Measurements from ENCODE around the gene FAM20A.
"Not testable (repeated sequence)": the region's sequence is repeated elsewhere in the genome, so short reads cannot be mapped to it uniquely, and the experiment has no call there.

The FAM20A gene

GRCh38 chr17:68592682-68593641, 8.2 kb downstream of the FAM20A start:
- no peak for DNase-seq (ENCODE audit: extremely low read depth in 1 of 2, low read depth in 1 of 2)

GRCh38 chr17:68592009-68592408, 9.2 kb downstream of the FAM20A start:
- no peak for DNase-seq (ENCODE audit: extremely low read depth in 1 of 2, low read depth in 1 of 2)

DNA sequence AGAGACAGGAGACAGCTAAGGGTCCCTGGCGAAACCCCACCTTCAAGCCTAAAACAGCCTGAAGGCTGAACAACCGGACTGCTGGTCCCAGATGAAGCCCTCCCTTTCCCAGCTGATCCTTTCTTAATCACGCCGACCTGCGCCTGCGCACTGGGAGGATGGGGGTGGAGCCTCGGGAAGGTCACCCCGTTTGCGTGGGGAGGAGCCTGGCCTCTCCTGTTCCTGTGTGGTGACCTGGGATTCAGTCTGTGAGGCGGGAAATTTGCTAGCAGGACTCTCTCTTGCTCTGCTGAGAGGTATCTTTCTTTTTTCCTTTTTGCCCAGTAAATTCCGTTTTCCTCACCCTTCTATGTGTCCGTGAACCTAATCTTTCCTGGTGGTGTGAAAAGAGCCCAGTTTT, 9.6 kb downstream of the FAM20A start:
- DNase-seq (ENCODE audit: extremely low read depth in 1 of 2, low read depth in 1 of 2) = no peak

GRCh38 chr17:68589086-68589485, 12.1 kb downstream of the FAM20A start:
- DNase-seq (ENCODE audit: extremely low read depth in 1 of 2, low read depth in 1 of 2) = no peak

- DNase-seq (ENCODE audit: extremely low read depth in 1 of 2, low read depth in 1 of 2) = no peak
Measured at GRCh38 chr17:68588362-68588761, 12.8 kb downstream of the FAM20A start.

GRCh38 chr17:68587847-68588246, 13.3 kb downstream of the FAM20A start:
- DNase-seq (ENCODE audit: extremely low read depth in 1 of 2, low read depth in 1 of 2) = no peak

GRCh38 chr17:68587026-68587425, 14.1 kb downstream of the FAM20A start:
- no peak for DNase-seq (ENCODE audit: extremely low read depth in 1 of 2, low read depth in 1 of 2)

DNA sequence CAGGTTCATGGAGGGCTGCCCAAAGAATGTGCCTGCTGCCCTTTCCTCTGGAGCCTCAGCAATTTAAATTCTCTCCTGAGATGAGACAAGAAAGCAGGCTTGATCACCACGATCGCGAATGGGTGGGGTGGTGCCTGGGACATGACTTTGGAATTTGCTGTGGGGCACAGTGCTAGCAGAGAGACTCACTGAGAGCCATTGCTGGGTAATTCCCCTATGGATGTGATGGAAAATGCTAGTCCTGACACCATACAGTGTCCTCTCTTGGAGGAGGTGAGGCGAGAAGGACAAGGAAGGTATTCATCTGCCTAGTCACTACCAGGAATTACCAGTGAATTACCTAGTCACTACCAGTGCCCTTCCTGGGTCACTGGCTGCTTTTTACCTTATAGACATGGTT, 15.5 kb downstream of the FAM20A start:
- no peak for DNase-seq (ENCODE audit: extremely low read depth in 1 of 2, low read depth in 1 of 2)

DNA sequence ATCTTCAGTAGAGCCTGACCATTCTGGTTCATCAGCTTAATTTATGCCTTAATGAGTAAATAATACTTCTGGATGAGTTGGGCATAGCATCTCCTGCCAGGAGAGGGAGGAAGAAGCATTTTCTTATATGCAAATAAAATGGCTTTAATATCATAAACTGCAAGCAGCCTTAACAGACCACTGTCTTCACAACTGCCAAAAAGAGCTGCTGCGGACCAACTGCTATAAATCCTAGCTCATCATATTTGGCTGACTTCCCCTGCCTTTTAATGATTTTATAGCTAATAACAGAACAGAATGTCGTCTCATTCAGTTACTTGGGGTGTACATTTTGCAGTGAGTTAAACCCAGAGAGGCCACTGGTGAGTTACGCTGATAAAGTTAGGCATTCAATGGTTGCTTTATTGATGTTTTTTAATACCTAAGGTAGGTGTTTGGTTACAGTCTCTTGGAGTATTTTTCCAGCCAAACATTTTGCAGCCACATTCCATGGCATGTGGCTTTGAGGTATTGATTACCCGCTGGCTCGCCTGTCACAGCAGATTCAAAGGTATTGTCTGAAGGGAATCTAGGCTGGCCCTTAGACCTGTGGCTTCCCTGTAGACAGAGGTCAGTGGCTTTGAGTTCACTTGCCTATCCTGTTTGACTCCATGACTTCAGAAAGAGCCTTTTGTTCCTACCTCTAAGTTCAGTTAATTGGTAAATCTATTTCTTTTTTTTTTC, 16.4 kb downstream of the FAM20A start:
- DNase-seq (ENCODE audit: extremely low read depth in 1 of 2, low read depth in 1 of 2) = no peak

DNA sequence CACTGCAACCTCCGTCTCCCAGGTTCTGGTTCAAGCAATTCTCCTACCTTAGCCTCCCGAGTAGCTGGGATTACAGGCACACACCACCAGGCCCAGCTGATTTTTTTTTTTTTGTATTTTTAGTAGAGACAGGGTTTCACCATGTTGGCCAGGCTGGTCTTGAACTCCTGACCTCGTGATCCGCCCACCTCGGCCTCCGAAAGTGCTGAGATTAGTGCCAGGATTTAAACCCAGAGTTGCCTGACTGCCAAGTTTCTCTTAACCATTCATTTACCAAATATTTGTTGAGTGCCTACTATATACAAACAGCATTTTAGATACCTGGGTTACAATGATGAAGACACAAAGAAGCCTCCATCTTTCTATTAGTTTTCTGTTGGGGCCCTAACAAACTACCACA, 18.3 kb downstream of the FAM20A start:
- DNase-seq (ENCODE audit: extremely low read depth in 1 of 2, low read depth in 1 of 2) = not testable (repeated sequence)

DNA sequence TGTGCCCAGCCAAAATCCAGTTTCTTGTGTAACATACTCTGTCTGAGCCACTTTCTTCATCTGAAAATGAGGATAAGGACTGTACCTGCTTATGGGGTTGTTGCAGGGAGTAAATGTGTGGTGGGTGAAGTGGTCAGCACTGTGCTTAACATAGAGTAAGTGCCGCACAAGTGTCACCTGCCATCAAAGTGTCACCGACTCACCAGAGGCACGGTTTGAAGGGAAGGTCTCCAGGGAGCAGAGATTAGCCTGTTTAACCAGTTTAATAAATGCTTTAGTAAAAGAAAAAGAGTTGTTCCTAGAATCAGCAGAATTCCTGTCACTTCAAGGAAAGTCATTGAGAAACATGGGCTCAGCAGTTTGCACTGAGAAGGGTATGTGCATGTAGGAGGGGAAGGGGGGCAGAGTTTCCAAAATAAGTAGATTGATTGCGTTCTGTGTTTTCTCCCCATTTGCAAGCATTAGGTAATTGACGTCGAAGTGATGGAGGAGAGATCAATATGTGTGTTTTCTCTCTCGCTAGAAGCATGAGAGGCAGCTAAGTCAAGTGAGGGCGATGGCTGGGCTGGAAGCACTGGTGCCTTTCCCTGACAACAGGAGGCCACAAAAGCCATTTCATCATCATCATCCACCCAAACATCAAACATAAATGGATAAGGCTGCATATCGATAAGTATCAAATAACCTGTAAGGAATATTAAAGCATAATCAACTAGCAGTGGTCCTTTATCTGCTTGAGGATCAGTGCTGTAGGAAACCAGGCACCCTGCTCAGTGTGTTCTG, 19.1 kb downstream of the FAM20A start:
- no peak for DNase-seq (ENCODE audit: extremely low read depth in 1 of 2, low read depth in 1 of 2)

DNA sequence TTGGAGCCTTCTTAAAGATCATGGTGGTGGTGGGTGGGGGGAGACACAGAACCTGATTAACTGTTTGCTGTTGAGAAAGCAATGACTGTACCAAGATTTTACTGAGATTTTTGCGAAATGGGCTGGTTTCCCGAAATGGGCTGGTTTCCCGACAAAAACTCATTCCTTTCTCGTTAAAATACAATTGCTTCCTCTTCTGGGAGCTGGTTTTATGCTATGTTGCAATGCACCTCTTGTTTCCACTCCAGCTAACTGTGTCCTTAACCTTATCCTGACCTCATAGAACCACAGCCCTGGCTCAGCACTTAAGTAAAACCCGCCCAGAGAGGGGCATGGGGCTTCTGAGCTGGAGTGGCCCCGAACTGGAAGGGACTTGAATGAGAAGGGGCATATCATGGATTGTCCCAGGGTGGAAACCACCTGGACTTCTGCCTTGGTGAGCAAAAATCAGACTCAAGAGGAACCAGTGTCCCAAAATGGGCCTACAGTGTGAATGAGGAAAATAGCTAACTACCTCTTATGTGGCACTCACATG, 20.9 kb downstream of the FAM20A start:
- no peak for DNase-seq (ENCODE audit: extremely low read depth in 1 of 2, low read depth in 1 of 2)

GRCh38 chr17:68579194-68579927, 21.8 kb downstream of the FAM20A start:
- DNase-seq (ENCODE audit: extremely low read depth in 1 of 2, low read depth in 1 of 2) = no peak

DNA sequence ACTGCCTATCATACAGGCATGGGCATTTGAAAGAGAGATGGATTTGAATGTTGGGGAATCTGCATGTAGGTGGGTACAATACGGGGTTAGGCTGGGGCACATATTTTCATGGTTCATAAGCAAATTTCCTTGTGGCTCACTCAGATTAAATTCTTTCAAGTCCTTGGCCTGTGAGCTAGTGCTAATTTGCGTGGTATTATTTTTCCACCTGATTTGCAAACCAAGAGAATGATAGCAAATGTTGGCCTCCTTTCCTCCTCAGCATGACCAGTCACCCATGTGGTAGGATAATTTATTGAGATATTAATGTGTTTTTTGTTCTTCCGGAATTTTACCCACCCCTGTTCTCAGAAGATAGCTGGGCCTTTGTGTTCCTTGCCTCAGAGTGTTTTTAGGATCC, 22.9 kb downstream of the FAM20A start:
- DNase-seq (ENCODE audit: extremely low read depth in 1 of 2, low read depth in 1 of 2) = no peak

DNA sequence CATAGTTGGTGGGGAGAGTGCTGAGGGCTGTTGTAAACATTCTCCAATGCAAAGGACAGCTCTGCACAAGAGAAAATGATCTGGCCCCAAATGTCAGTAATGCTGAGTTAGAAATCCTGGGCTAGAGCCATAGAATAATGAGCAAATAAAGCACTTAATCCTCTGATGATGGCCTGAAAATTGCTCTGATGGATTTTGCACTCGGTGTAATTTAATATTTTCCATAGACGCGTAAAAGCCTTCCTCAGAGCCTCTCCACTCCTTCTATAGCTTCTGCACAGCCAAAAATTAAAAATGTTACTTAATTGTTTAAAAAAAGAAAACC, 23.7 kb downstream of the FAM20A start:
- DNase-seq (ENCODE audit: extremely low read depth in 1 of 2, low read depth in 1 of 2) = no peak

DNA sequence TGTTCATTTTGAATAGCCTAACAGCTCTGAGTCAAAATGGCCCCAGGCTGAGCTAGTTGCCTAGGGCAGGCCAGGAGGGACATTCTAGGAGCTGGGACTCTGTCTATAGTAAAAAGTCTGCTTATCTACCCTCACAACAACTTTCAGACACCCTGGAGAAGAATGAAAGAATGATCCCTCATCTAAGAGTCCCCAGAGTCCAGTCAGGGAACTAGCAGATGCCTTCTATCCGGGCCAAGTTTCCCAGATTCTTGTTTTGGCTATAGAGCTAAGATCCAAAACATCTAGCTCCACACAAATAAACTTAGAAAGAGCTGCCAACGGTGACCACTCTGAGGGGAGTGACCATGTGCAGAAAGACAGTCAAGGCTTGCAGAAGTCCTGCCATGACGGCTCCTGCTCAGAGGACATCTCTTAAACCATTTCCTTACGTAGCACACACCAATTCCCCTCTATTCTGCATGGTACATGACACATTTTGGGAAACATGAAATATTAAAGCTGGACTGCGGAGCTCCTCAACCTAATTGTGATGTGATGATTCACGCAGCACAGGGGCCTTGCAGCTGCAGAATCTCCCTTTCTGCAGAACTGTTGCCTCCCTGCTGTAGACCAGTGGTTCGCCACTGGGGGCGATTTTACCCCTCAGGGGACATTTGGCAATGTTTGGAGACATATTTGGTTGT, 24.2 kb downstream of the FAM20A start:
- DNase-seq (ENCODE audit: extremely low read depth in 1 of 2, low read depth in 1 of 2) = no peak

DNA sequence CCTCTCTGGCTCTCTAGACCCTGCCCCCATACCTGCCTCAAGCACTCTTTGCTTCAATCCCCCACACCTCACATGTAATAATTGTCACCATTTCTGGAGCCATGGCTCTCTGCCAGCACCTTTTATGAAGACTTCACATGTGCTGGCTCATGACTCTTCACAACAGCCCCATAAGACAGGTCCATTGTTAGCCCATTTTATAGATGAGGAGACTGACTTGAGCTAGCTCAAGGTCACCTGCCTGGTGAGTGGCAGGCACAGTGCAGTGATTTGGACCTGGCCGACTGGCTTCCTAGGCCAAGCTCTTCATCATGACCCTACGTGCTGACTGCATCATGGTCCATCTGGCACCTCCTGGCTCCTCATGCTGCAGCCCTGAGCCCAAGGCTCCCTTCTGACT, 25.0 kb downstream of the FAM20A start:
- DNase-seq (ENCODE audit: extremely low read depth in 1 of 2, low read depth in 1 of 2) = no peak

GRCh38 chr17:68573338-68573737, 27.8 kb downstream of the FAM20A start:
- DNase-seq (ENCODE audit: extremely low read depth in 1 of 2, low read depth in 1 of 2) = no peak

GRCh38 chr17:68572138-68572842, 28.9 kb downstream of the FAM20A start:
- DNase-seq (ENCODE audit: extremely low read depth in 1 of 2, low read depth in 1 of 2) = no peak
